NCI-H1417 treated with DMSO at 0.1 percent for 48 hours (cell line): ENCODE results near the gene ZMIZ1.

Source experiments
- DNase-seq: peaks from one replicate; lab custom pipeline; 2025; lab: John Stamatoyannopoulos, UW

The ZMIZ1 gene

DNA sequence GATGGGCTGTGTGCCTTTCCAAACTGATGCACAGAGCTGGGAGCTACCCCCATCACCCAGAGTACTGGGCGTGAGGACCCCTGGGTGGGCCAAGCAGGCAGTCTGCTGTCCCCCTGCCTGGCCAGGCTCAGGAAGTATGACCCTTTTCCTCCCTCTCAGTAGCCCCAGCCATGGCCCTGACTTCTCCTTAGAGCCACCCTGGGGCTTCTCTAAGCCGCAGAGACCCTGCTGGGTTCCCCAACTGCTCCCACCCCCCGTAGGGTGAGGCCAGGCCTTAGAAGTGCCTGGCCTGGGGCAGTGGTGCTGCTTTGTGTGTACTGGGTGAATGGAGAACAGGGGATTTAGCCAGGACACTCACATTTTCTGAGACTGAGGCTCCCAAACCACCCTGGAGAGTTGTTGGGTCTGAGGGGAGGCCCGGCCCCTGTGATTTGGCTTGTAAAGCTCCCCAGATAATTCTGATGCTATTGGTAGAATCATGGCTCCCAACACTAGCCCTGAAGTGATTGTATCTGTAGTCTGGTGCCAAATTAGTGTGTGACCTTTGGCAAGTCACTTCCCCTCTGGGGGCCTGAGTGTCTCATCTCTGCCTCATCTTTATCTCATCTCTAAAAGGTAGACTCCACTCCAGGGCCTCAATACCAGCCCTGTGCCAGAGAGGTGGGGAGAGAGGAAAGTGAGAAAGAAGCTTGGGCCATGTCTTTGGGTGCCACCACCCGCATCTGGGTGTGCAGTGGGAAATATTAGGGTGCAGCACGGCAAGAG, 178.8 kb downstream of the ZMIZ1 start:
- no peak for DNase-seq

GRCh38 chr10:79248341-79249185, 179.8 kb downstream of the ZMIZ1 start:
- no peak for DNase-seq

- DNase-seq = no peak
Measured at GRCh38 chr10:79249186-79250121, 180.7 kb downstream of the ZMIZ1 start.

DNA sequence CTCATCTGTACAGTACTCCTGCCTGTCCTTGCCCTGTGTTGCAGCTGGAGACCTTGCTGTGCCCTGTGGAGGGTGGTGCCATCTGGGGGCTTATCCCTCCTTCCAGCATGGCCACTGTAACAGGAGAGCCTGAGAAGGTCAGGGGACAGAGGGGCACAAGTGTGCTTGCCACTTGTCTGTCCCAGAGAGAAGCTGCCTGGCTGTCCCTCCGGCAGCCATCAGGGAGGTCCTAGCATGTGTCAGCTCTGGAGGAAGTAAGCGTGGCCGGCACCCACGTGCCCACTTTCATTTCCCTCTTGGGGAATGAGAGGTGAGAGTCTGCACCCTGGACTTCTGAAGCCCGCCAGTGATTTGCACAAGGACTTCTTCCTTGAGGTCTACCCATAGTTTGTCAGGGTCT, 181.5 kb downstream of the ZMIZ1 start:
- DNase-seq = no peak

DNA sequence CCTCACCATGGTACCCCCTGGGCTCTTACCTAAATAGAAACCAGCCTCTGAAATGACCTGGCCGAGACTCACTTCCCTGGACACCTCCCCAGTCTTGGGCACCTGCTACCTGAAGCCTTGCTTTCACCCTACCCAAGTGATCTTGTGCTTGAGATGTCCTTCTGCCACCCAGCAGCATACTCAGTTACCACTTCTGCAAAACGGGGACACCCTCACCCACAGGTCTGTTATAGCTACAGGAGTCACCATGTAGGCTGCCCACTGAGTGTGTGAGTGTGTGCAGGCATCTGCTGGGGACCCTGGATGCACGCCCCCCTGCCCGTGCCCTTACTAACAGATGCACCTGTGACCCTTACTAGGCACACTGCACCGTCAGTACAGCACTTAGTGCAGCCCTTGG, 183.7 kb downstream of the ZMIZ1 start:
- DNase-seq = no peak

- DNase-seq = no peak
Measured at GRCh38 chr10:79252971-79253370, 184.2 kb downstream of the ZMIZ1 start.

- DNase-seq = no peak
Measured at GRCh38 chr10:79253704-79254103, 184.9 kb downstream of the ZMIZ1 start.

DNA sequence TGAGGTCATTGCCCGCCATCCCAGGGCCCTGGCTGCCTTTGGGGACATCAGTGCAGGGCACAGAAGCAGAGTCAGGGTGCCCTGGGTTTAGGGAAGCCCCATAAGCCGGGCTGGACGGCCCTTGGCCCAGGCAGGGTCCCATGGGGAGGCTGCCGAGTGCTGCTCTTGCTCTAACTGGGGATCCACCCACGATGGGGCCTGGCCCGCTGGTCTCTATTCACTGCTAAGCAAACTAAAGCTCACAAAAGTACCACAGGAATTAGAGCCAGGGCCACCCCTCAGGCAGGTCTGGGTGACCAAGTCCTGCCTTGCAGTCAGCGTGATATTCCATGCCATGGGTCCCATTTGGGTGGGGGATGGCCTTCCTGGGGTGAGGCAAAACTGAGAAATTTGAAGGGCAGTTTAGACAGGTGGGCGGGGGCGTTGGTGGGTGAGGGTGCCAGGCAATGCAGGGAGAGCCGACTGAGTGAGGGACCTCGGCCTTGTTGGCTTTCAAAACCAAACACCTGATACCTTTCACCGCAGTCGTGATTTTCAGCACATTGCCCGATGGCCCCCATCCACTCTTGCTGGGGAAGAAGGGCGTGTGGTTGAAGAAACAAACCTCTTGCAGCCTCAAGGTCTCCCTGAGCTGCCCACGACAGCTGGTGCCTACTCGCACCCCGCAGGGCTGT, 185.7 kb downstream of the ZMIZ1 start:
- DNase-seq = no peak

- no peak for DNase-seq
Measured at GRCh38 chr10:79255007-79255507, 186.3 kb downstream of the ZMIZ1 start.

- no peak for DNase-seq
Measured at GRCh38 chr10:79256264-79256806, 187.6 kb downstream of the ZMIZ1 start.

- no peak for DNase-seq
Measured at GRCh38 chr10:79258894-79259293, 190.1 kb downstream of the ZMIZ1 start.

DNA sequence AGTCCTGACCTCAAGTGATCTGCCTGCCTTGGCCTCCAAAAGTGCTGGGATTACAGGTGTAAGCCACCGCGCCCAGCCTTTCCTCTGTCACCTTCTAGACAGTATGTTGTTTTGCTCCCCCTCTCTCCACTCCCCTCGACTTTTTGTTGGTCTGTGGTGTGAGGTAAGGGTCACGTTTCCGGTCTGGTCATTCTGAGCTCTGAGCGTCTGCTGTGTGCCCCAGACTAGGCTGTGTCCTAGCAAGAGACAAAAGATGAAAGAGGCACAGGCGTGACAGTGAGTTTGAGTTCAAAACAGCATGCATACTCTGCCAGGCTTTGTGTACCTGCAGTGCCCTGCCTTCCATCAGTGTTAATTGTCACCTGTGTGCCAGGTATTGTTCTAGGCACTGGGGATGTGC, 191.1 kb downstream of the ZMIZ1 start:
- DNase-seq = no peak

GRCh38 chr10:79260811-79261740, 192.3 kb downstream of the ZMIZ1 start:
- no peak for DNase-seq

DNA sequence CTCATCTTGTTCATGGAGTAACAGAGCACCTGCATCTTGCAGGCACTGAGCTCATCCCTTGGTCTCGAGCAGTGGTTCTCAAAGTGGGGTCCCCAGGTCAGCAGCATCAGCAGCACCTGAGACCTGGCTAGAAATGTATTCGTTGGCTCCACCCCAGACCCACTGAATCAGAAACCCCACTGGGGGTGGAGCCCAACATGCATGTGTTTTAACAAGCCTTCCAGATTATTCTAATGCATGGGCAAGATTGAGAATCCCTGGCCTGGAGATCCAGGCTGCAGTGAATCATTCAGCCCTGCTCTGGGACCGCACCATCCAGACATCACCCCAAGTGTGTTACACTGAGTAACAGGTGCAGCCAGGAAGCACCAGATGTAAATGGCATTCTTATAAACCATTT, 193.4 kb downstream of the ZMIZ1 start:
- no peak for DNase-seq

DNA sequence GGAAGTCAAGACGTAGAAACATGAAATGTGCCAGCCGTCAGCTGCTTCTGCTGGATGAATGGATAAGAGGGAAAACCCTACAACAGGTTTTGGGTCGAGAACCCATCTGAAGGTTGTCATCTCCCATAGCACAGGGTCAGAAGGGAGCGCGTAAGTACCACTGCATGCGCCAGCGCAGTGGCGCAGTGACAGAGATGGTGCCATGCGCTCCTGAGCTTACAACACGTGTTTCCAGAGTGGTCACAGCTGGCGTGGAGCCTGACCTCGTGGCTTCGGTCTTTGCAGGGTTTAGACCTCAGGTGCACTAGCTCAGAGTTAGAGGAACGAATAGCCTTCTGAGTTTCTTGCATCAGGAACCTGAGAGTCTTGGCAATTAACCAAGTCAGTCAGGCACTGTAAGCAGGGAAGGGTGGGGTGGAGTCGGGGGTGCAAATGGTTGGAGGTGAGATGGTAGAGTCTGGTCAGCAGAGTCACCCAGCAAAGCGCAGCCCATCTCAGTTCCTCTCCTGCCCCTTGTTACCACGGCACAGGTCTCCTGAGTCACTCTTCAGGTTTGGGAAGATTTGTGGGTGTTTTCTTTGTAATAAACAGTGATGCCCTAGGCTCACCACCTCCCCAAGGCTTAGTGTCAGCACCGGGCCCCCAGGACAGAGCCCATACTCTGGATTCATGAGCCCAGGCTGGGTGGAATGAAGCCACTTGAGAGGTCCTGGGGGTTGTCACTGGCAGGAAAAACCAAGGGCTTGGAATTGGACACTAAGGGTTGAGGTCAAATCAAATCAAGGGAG, 194.4 kb downstream of the ZMIZ1 start:
- no peak for DNase-seq

GRCh38 chr10:79263939-79264338, 195.2 kb downstream of the ZMIZ1 start:
- DNase-seq = no peak

DNA sequence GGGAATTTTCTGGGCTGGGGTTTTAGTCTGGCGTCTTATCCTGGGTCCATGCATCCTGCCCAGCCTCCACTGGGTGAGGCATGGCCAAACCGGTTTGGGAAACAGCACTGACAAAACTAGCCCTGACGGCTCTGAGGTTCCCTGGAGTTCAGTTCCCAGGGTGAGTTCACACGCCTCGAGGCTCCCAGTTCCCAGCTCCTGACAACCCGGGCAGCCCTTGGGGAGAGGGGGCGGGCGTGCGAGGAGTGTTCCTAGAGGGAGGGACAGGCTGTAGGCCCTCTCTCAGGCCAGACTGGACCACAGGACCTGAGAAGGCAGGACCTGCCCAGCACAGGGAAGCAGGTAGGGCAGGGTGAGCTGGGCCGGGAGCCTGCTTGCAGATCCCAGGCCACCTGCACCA, 196.2 kb downstream of the ZMIZ1 start:
- no peak for DNase-seq

DNA sequence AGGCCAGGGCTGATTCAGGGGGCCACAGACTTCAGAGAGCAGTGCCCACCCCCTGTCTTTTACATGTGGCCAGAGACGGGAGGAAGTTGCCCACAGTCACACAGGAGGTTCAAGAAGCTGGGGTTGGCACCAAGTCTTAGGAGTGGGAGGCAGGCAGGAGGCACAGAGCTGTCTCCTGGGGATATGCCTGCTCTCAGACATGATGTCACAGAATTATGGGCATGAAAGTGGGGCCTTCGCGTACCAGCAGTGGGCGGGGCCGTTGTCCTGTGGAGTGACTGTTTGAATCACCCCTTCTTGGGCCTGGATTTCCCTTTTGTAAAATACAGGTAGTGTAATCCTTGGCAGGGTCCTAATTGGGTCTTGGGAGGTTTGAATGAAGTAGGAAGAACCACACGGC, 197.3 kb downstream of the ZMIZ1 start:
- DNase-seq = no peak
